Rectal smooth muscle tissue (tissue), 1 donor: ENCODE results near the gene ALG12.

Experiments
- H3K27ac ChIP-seq: one replicate; pipeline ENCODE4 v1.7.0; 2013; ENCODE audit warnings: low read depth, low read length, inconsistent platforms
- H3K27me3 ChIP-seq: one replicate; pipeline ENCODE4 v1.7.0; 2013; ENCODE audit warnings: low read length; ENCODE audit not compliant: control insufficient read depth, insufficient read depth
- H3K36me3 ChIP-seq: one replicate; pipeline ENCODE4 v1.7.0; 2013; ENCODE audit warnings: low read length; ENCODE audit not compliant: control insufficient read depth, insufficient read depth
- H3K4me1 ChIP-seq: one replicate; pipeline ENCODE4 v1.7.0; 2013; ENCODE audit warnings: low read length; ENCODE audit not compliant: control insufficient read depth, insufficient read depth
- H3K4me3 ChIP-seq: one replicate; pipeline ENCODE4 v1.7.0; 2013; ENCODE audit warnings: low read length
- H3K9ac ChIP-seq: one replicate; pipeline ENCODE4 v1.7.0; 2013; ENCODE audit warnings: low read length

The ALG12 gene

DNA sequence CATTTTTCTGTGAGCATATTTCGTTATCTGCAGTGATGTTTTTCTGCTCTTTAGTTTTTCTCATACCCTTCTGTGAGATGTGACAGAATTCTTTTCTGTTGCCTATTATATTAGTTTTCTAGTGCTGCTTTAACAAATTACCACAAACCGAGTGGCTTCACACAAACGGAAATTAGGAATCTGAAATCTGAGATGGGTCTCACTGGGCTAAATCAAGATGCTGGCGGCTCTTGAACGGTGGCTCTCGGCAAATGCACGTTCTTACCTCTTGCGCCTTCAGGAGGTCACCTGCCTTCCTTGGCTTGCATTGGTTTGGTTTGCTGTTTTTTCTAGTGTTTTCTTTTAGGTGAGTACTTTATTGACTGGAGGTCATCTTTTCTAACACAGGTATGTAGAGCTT is 51.6 kb downstream of the ALG12 start:
- Histone ChIP-seq H3K4me3 (no peak overlapping the region), H3K27ac (no peak overlapping the region), H3K9ac (no peak overlapping the region), H3K36me3 (no peaks in the 10 kb centered on the region), H3K27me3 (no peaks in the 10 kb centered on the region), H3K4me1 (no peaks in the 10 kb centered on the region)

DNA sequence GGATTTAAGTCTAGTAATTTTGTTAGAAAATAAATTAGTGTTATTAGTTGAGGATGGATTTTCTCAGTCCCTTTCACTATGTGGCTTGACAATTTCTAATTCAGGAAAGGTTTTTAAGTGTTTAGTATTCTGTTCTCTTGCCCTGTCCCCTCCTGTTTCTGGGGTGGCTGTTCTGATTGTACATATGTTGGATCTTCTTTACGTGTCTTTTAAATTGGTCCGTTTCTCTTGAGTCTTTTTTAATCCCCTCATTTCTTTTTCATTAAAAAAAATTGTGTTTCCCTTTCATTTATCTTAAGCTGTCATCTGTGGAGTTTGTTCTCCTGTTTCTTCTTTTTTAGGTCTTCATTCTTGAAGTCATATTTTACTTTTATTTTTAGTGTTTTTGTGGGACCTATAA is 52.1 kb downstream of the ALG12 start:
- Histone ChIP-seq H3K27me3 (no peaks in the 10 kb centered on the region), H3K36me3 (no peaks in the 10 kb centered on the region), H3K4me1 (no peaks in the 10 kb centered on the region), H3K9ac (no peak overlapping the region), H3K27ac (no peak overlapping the region), H3K4me3 (no peak overlapping the region)

DNA sequence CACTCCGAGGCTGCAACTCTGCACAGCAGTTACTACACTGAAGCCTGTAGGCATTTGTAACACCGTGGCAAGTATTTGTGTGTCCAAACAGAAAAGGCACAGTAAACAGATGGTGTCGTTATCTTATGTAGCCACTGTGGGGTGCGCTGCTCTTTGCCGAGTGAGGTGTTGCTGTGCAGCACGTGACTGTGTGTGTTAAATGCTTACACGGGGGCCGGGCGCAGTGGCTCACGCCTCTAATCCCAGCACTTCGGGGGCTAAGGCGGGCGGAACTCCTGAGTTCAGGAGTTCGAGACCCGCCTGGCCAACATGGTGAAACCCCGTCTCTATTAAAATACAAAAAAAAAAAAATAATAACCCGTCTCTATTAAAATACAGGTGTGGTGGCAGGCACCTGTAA is 53.1 kb downstream of the ALG12 start:
- H3K36me3 ChIP-seq = no peaks in the 10 kb centered on the region
- no peak overlapping the region for H3K4me3 ChIP-seq
- H3K9ac ChIP-seq = no peak overlapping the region
- H3K27me3 ChIP-seq = no peaks in the 10 kb centered on the region
- no peaks in the 10 kb centered on the region for H3K4me1 ChIP-seq
- no peak overlapping the region for H3K27ac ChIP-seq

DNA sequence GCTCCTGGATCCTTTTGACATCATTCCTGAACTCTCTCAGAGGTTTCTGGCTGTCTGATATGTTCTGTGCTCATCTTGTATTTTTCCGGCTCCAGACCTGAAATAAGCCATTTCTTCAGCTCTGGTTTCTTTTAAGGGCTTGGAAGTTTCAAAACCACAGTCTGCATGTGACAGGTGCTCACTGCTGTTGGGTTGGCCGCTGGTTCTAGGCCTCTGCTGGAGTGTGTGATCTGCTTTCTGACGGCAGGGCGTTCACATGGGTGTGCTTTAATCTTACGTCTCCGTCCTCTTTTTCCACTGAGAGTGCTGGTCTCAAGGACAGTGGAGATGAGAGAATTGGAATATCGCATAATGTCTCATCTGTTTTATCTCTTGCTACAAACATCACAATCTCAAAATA is 54.3 kb downstream of the ALG12 start:
- Histone ChIP-seq H3K27ac (no peak overlapping the region), H3K9ac (no peak overlapping the region), H3K27me3 (no peaks in the 10 kb centered on the region), H3K4me1 (no peaks in the 10 kb centered on the region), H3K36me3 (no peaks in the 10 kb centered on the region), H3K4me3 (no peak overlapping the region)

DNA sequence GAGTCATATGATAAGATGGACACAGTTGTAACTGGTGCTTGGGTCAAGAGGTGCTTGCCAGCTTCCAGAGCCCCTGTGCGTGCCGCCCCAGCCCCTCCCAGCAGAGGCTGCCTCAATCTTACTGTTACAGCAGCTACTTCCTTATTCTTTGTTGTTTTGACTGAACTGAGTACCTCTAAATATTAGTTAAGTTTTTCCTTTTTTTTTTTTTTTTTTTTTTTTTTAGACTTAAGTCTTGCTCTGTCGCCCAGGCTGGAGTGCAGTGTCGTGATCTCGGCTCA is 55.8 kb downstream of the ALG12 start:
- no peaks in the 10 kb centered on the region for H3K36me3 ChIP-seq
- H3K9ac ChIP-seq = no peak overlapping the region
- H3K27me3 ChIP-seq = no peaks in the 10 kb centered on the region
- no peaks in the 10 kb centered on the region for H3K4me1 ChIP-seq
- H3K27ac ChIP-seq = no peak overlapping the region
- H3K4me3 ChIP-seq = no peak overlapping the region

DNA sequence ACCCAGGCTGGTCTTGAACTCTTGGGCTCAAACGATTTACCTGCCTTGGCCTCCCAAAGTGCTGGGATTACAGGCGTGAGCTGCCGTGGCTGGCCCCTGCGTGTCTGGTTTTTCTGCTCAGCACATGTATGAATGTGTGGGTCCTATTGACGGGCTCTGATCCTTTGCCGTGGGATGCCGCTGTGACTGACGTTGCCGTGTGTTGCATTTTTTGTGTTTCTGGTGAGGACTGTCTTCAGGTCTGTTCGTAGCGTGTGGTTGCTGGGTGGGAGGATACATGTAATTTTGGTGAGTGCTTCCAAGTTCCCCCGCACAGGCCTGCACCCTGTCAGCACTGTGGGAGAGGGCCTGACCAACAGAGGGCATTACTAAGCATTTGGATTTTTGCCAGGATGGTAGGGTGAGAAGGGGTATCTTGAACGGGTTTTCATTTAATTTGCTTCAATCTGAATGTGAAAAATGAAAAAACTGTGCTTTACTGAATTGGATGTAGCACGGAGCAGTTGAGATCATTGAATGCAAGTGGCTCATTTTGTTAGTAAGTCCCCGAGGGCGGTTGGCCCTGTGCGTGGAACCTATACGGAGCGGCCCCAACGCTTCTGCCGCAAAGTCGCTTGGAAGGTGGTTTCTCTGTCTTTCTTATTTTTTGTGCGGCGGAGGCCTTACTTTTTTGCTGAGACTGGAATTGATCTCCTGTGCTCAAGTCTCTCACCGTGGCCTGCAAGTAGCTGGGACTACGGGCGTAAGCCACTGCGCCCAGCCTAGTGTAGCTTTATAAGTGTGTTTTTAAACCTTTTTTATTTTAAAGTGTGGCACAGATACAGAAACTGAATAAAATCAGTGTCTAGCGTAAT is 56.4 kb downstream of the ALG12 start:
- Histone ChIP-seq H3K4me3 (no peak overlapping the region), H3K4me1 (no peaks in the 10 kb centered on the region), H3K36me3 (no peaks in the 10 kb centered on the region), H3K27me3 (no peaks in the 10 kb centered on the region), H3K27ac (no peak overlapping the region), H3K9ac (no peak overlapping the region)

DNA sequence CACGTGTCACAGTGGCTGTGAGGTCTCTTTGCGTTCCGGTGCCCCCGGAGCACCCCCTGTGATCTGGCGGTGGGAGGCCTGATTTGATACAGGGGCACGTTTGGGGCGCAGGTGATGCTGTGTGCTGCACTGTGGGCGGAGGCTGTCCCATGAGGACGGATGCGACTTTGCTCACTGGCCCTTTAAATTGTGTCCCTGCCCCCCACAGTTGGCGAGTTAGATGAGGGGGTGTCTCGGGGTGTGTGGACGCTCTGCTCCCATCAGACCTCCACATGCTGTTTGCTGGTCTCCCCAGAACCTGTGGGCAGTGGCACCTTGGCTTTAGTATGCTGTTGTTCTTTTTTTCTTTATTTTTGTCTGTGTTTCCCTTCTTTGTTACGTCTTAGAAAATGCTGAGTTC is 59.4 kb downstream of the ALG12 start:
- Histone ChIP-seq H3K4me3 (no peak overlapping the region), H3K27ac (no peak overlapping the region), H3K27me3 (no peaks in the 10 kb centered on the region), H3K9ac (no peak overlapping the region), H3K36me3 (no peaks in the 10 kb centered on the region), H3K4me1 (no peaks in the 10 kb centered on the region)

DNA sequence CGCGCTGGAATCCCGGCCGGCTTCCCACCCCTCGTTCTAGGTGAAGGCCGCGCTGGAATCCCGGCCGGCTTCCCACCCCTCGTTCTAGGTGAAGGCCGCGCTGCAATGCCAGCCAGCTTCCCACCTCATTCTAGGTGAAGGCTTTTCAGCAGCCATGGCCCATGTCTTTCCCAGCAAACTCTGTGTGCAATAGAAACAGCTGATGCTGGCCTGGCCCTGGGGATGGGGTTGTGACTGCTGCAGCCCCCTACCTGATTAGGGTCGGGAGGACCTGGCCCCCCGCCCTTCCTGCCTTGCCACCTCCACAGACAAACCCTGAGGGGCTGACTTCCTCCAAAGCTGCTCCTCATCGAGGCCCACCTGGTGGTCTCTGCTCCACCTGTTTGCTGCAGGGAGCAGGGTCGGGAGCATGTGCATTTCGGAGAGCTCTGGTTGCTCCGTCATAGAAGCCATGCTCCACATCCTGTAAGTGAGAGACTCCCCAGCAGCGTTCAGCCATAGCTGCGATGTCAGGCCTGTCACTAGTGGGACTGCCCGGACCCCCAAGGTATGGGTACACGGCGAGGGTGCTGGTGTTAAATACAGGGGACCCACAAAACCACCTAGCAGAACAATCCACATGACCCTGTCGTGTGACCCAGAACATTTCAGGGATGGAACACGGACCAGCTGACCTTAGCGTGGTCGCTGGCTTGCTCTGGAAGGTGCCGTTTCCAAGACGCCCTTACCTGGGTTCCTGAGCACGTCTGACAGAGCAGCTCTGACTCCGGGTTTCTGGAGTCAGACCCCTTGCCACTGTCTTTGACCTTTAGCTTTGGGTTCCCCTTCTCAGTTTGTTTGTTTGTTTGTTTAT is 61.2 kb downstream of the ALG12 start:
- no peaks in the 10 kb centered on the region for H3K27me3 ChIP-seq
- H3K27ac ChIP-seq = no peak overlapping the region
- no peak overlapping the region for H3K4me3 ChIP-seq
- H3K4me1 ChIP-seq = no peaks in the 10 kb centered on the region
- no peaks in the 10 kb centered on the region for H3K36me3 ChIP-seq
- H3K9ac ChIP-seq = no peak overlapping the region

DNA sequence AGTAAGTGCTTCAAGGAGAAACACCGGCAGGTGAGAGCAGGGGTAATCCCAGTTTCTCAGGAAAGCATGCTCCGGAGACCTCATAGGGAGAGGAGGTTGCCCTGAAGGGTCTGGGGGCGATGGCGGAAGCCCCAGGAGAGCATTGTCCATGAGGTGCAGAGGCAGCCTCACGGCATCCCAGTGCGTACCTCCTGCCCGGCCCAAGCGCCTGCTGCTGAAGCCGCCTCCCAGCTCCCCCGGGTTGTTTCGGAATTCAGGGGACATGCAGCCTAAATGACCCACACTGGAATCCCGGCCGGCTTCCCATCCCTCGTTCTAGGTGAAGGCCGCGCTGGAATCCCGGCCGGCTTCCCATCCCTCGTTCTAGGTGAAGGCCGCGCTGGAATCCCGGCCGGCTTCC is 61.9 kb downstream of the ALG12 start:
- no peaks in the 10 kb centered on the region for H3K36me3 ChIP-seq
- H3K9ac ChIP-seq = no peak overlapping the region
- no peaks in the 10 kb centered on the region for H3K4me1 ChIP-seq

DNA sequence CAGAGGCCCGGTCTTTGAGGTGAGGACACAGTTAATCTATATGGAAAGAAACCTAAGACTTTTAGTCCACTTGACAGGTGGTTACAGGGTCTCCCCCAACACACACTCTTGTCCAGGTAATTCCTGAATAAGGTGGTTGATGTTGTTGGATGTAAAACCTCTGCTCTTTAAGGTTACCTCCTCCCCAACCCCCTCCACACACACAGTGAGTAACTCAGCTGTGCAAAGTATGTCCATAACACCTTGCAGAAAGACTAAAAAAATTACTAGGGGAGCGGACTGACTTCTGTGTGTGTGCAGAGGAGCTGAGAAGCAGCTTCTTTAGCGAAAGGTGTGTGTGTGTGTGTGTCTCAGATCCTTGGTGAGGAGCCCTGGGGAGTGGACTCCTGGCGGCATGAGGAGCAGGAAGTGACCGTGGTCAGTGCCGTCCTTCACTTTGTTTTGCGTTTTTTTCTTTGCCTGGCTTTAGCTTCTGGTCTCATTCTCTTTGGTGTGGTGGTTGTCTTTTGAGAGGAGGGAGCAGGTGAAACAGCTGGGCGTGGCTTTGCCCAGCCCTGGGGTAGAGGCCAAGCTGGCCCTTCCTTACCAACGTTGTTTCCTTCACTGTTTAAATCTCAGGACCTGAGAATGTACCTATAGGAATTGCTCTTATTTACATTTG is 62.9 kb downstream of the ALG12 start:
- Histone ChIP-seq H3K9ac (peak overlapping the region; percentile 53), H3K36me3 (no peaks in the 10 kb centered on the region), H3K4me3 (peak overlapping the region; percentile 81), H3K4me1 (no peaks in the 10 kb centered on the region), H3K27ac (no peak overlapping the region), H3K27me3 (no peaks in the 10 kb centered on the region)

More for the DNA sequence above, 61.9 kb downstream of the ALG12 start:
- Histone ChIP-seq H3K27me3 (no peaks in the 10 kb centered on the region), H3K4me3 (no peak overlapping the region), H3K27ac (no peak overlapping the region)

DNA sequence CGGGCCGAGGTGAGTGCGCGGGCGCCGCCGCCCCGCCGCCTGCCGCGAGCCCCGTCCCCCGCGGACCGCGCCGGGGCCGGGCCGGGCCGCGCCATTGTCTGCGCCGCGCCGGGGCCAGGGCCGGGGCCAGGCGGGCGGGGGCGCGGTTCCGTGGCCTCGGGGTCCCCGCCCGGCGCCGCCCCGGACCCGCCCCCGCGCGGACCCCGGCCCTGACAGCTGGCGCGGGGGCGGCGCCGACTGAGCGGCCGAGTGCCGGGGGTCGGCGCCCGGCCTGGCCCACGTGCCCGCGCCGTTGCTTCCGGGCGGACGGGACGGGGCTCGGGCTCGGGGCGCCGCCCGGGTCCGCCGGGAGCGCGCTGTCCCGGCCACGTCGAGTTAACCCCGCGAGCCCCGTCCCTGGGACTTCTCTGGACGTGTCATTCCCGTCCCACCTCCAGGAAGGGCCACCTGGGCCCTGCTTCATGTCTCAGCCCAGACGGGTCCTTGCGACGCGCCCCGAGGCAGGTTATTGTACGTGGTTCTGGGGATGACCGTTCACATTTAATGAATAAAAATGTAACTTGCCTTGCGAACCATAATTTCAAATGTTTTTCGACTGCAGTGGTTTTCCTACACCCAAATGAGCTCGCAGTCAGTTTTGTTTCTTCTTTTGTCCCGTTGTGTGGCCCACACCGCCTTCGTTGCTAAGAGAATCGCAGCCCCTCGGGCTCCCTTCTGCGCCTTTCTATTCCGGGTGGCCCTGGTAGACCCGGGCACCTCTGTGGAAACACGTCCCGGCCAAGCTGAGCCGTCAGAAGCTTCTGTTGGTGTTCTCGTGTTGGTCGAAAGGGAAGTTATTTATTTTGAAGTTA is 64.0 kb downstream of the ALG12 start:
- peaks cover 7% of the 10 kb centered on the region for H3K27me3 ChIP-seq
- peak overlapping the region; percentile 81 for H3K4me3 ChIP-seq
- H3K27ac ChIP-seq = no peak overlapping the region
- H3K4me1 ChIP-seq = no peaks in the 10 kb centered on the region
- H3K36me3 ChIP-seq = no peaks in the 10 kb centered on the region
- H3K9ac ChIP-seq = peak overlapping the region; percentile 25
